K562 (cell line): ENCODE measurements around the gene YIPF4. TPM values are rescaled to one million over a fixed set of nuclear protein-coding genes. Genes with fewer than 3 reads are reported as not detected.

Experiments used
- ATAC-seq: fragments of 200-7000 bp; cut with Tn5 transposase; 3 replicates; pipeline ENCODE4 v1.9.1; 2020; ENCODE audit warnings: moderate library complexity
- BruUV-seq: library from RNA; stranded (reverse); fragments of 400-500 nt; replicated peaks from 2 replicates; lab custom pipeline; 2021; lab: Mats Ljungman, UMichigan
- CTCF ChIA-PET: fragments of 300-600 bp; formaldehyde crosslinking; extraction: SDS; loops from one replicate; lab custom pipeline; 2021; ENCODE audit warnings: low intra/inter-chr PET ratio; lab: Yijun Ruan, JAX
- POLR2A ChIA-PET: fragments of 300-600, 350-650 bp; sonication (Branson Sonifier 250); formaldehyde crosslinking; extraction: SDS; loops from one replicate; lab custom pipeline; 2021; ENCODE audit warnings: antibody characterized with exemption, inconsistent platforms; lab: Yijun Ruan, JAX
- DNase-seq, 4 experiments: peaks; one replicate each; pipeline versions ENCODE4 v3.0.0 to v3.0.0-alpha.2; 2011 to 2018; ENCODE audit warnings: low spot score in 3 of 4, mixed read lengths in 3 of 4; ENCODE audit errors: extremely low read depth in 1 of 4
- FAIRE-seq: peaks from 2 replicates; lab custom pipeline; 2011; peaks lifted over from hg19 to GRCh38; lab: Jason Lieb, UNC
- H2AFZ ChIP-seq: 2 replicates; pipeline ENCODE4 v1.6.0; 2011; ENCODE audit warnings: low read depth, low read length, control low read depth, inconsistent platforms
- H3K27ac ChIP-seq: fragments of 200-600 bp; 3 replicates; pipeline ENCODE4 v1.8.0; 2011; ENCODE audit warnings: low read depth, mild to moderate bottlenecking, control low read depth, inconsistent platforms, low read length, moderate library complexity, mixed read lengths; ENCODE audit errors: extremely low read depth
- H3K27me3 ChIP-seq, 2 experiments: fragments of 300-600 bp in 1 of 2; 2 replicates in 1 of 2; 3 replicates in 1 of 2; pipeline versions ENCODE4 v1.6.0 to v1.8.0; 2011; ENCODE audit warnings: inconsistent platforms in 2 of 2, low read length in 2 of 2, mild to moderate bottlenecking in 1 of 2, mixed read lengths in 1 of 2, moderate library complexity in 1 of 2; ENCODE audit not compliant: control insufficient read depth in 2 of 2, insufficient read depth in 2 of 2
- H3K36me3 ChIP-seq: fragments of 300-600 bp; 3 replicates; pipeline ENCODE4 v1.8.0; 2011; ENCODE audit warnings: mild to moderate bottlenecking, low read length, inconsistent platforms; ENCODE audit not compliant: control insufficient read depth, insufficient read depth
- H3K4me1 ChIP-seq, 2 experiments: fragments of 200-600 bp in 1 of 2; replicated peaks in 1 of 2; 2 replicates in 1 of 2; 3 replicates in 1 of 2; pipeline versions ENCODE4 v1.5.1 to v1.8.0; 2011; ENCODE audit warnings: inconsistent platforms in 2 of 2, low read length in 2 of 2, mild to moderate bottlenecking in 1 of 2, mixed read lengths in 1 of 2, moderate library complexity in 1 of 2; ENCODE audit not compliant: control insufficient read depth in 2 of 2, insufficient read depth in 2 of 2
- H3K4me2 ChIP-seq: 2 replicates; pipeline ENCODE4 v1.6.1; 2011; ENCODE audit warnings: low read length, control low read depth, inconsistent platforms, mixed read lengths; ENCODE audit not compliant: insufficient read depth
- H3K4me3 ChIP-seq: fragments of 200-600 bp; sonication (generic), shearing (Covaris generic); 2 replicates; pipeline ENCODE4 v1.5.1; 2016; ENCODE audit warnings: control low read depth, inconsistent platforms
- H3K79me2 ChIP-seq: fragments of 200-600 bp; 3 replicates; pipeline ENCODE4 v1.8.0; 2011; ENCODE audit warnings: low read length, inconsistent platforms; ENCODE audit not compliant: control insufficient read depth, insufficient read depth
- H3K9ac ChIP-seq, 2 experiments: 2 replicates each; pipeline versions ENCODE4 v1.6.0 to v1.6.1; 2011; ENCODE audit warnings: low read depth in 2 of 2, low read length in 2 of 2, control low read depth in 1 of 2, inconsistent platforms in 1 of 2, mild to moderate bottlenecking in 1 of 2, mixed read lengths in 1 of 2; ENCODE audit not compliant: insufficient read depth in 1 of 2
- H3K9me1 ChIP-seq: one replicate; pipeline ENCODE4 v1.6.0; 2011; ENCODE audit warnings: inconsistent platforms, mild to moderate bottlenecking, low read length, moderate library complexity; ENCODE audit not compliant: control insufficient read depth, insufficient read depth
- H3K9me3 ChIP-seq: replicated peaks from 2 replicates; pipeline ENCODE4 v1.5.1; 2011; ENCODE audit warnings: low read depth, low read length, inconsistent platforms; ENCODE audit not compliant: control insufficient read depth, insufficient read depth
- H4K20me1 ChIP-seq: replicated peaks from 2 replicates; pipeline ENCODE4 v1.6.1; 2011; ENCODE audit warnings: low read length, inconsistent platforms, mixed read lengths; ENCODE audit not compliant: control insufficient read depth, insufficient read depth
- CEBPB ChIP-seq: fragments of 450-650 bp; IDR thresholded peaks from 2 replicates; pipeline ENCODE4 v1.6.1; 2016; ENCODE audit warnings: missing genetic modification characterization, missing compliant biosample characterization
- GATAD2A ChIP-seq: fragments of 450-650 bp; IDR thresholded peaks from 2 replicates; pipeline ENCODE4 v1.6.1; 2017
- HMG20B ChIP-seq: fragments of 250-450 bp; sonication (Bioruptor Pico); IDR thresholded peaks from 2 replicates; pipeline ENCODE4 v1.5.0; 2021; ENCODE audit warnings: mild to moderate bottlenecking
- IRF1 ChIP-seq: sonication (generic); formaldehyde crosslinking; IDR thresholded peaks from 2 replicates; pipeline ENCODE4 v1.8.0; 2022; ENCODE audit warnings: missing genetic modification reagents, mild to moderate bottlenecking, borderline replicate concordance
- NR2C2 ChIP-seq, 2 experiments: fragments of 200-800 bp in 1 of 2; sonication (Bioruptor generic) in 1 of 2; sonication (generic) in 1 of 2; formaldehyde crosslinking in 1 of 2; IDR thresholded peaks; 2 replicates each; pipeline versions ENCODE4 v1.6.1 to v1.8.0; 2016 to 2022; ENCODE audit warnings: mild to moderate bottlenecking in 1 of 2, missing compliant biosample characterization in 1 of 2, missing genetic modification characterization in 1 of 2, missing genetic modification reagents in 1 of 2
- TEAD4 ChIP-seq, 2 experiments: sonication (generic) in 1 of 2; formaldehyde crosslinking in 1 of 2; IDR thresholded peaks; 2 replicates each; pipeline versions ENCODE4 v1.6.1 to v1.8.0; 2012 to 2022; ENCODE audit warnings: borderline replicate concordance in 1 of 2, inconsistent platforms in 1 of 2, low read length in 1 of 2, mild to moderate bottlenecking in 1 of 2, missing genetic modification reagents in 1 of 2
- WHSC1 ChIP-seq: IDR thresholded peaks from one replicate; pipeline ENCODE4 v1.6.1; 2012; ENCODE audit warnings: low read length, control low read depth, inconsistent platforms
- ZBTB40 ChIP-seq, 2 experiments: fragments of 450-650 bp in 1 of 2; sonication (generic) in 1 of 2; formaldehyde crosslinking in 1 of 2; IDR thresholded peaks; 2 replicates each; pipeline versions ENCODE4 v1.7.1 to v1.9.0; 2016 to 2022; ENCODE audit warnings: inconsistent platforms in 1 of 2, mild to moderate bottlenecking in 1 of 2, missing genetic modification reagents in 1 of 2
- ZNF408 ChIP-seq: fragments of 250-450 bp; sonication (Bioruptor Pico); IDR thresholded peaks from 2 replicates; pipeline ENCODE4 v1.4.0; 2020; ENCODE audit warnings: low read depth, mild to moderate bottlenecking, moderate library complexity
- ZNF740 ChIP-seq, 3 experiments: fragments of 200-800 bp in 1 of 3; sonication (Bioruptor generic) in 1 of 3; sonication (generic) in 1 of 3; formaldehyde crosslinking in 1 of 3; IDR thresholded peaks; 2 replicates each; pipeline versions ENCODE4 v1.6.1 to v1.8.0; 2016 to 2022; ENCODE audit warnings: mild to moderate bottlenecking in 2 of 3, missing compliant biosample characterization in 2 of 3, missing genetic modification characterization in 2 of 3, missing genetic modification reagents in 1 of 3
- WGBS: fragments of 100-300 bp; shearing (Covaris generic); methylation state at CpG from one replicate; pipeline ENCODE4 v1.1.6; 2016; ENCODE audit warnings: low coverage, mixed read lengths; ENCODE audit not compliant: insufficient coverage; ENCODE audit errors: missing lambda C conversion rate; 5-methylcytosine and 5-hydroxymethylcytosine counted together
- in situ Hi-C: fragments of 300-500 bp; cut with MboI; formaldehyde crosslinking; loops from 4 replicates; pipeline ENCODE4 v1.15.0; 2018; ENCODE audit warnings: inconsistent platforms, mixed read lengths
- intact Hi-C: fragments of 100-400 bp; cut with micrococcal nuclease; formaldehyde crosslinking; loops from 2 replicates; pipeline ENCODE4 v1.14.2; 2022
- polyA plus RNA-seq, 8 experiments: library from polyadenylated mRNA; depleted of rRNA in 4 of 8; stranded (reverse) in 5 of 8; unstranded in 3 of 8; fragments of >200 nt; fragmentation: Nextera tagmentation in 2 of 8; fragmentation: Illumina TruSeq in 1 of 8; extraction: Ambion mirVana in 2 of 8; extraction: Trizol in 1 of 8; gene quantifications; 2 replicates each; pipeline versions ENCODE4 v1.2.1 to v1.2.3, GENCODE V29; 2011 to 2014; ENCODE audit warnings: inconsistent platforms in 1 of 8, missing spikeins in 1 of 8
- total RNA-seq, 7 experiments: library from RNA; depleted of rRNA in 6 of 7; stranded (reverse); fragments of >200 nt in 6 of 7; fragmentation: Illumina TruSeq in 2 of 7; extraction: Trizol in 2 of 7; gene quantifications; 2 replicates each; pipeline versions ENCODE4 v1.2.1 to v1.2.3, GENCODE V29; 2011 to 2021; ENCODE audit warnings: low replicate concordance in 1 of 7

YIPF4 gene
- total and polyA plus RNA-seq, 9 of the 15 experiments (the other 6 are each of a cell fraction or from before 2014, with no cell fraction given): 4.9 to 46.9 (median 17.5) TPM

GRCh38 chr2:32262105-32262504 lies 15.6 kb upstream of the YIPF4 start:
- peak overlapping the region; percentile 66 for H2AFZ ChIP-seq
- no peak overlapping the region for H3K4me2 ChIP-seq
- H3K9ac ChIP-seq: no peak overlapping the region
- no peak for ATAC-seq
- intact Hi-C loops: no loop called here
- no peaks in the 10 kb centered on the region for H4K20me1 ChIP-seq
- no peaks in the 10 kb centered on the region for H3K9me3 ChIP-seq
- FAIRE-seq: no peak
- no TSS peak for BruUV-seq
- ChIA-PET POLR2A (interaction anchor here (2.0 kb wide), 1 partner anchor 11 kb away, joined by 7 read pairs; no protein-coding TSS in a partner anchor), CTCF (no interaction called here)
- H3K4me3 ChIP-seq: no peak overlapping the region
- H3K79me2 ChIP-seq: no peaks in the 10 kb centered on the region
- peaks cover 0 to 2% of the 10 kb centered on the region in 2 experiments; a peak in 2 of 5 replicates for H3K4me1 ChIP-seq
- no peaks in the 10 kb centered on the region for H3K27me3 ChIP-seq
- no peaks in the 10 kb centered on the region for H3K36me3 ChIP-seq
- H3K27ac ChIP-seq: no peak overlapping the region
- 35% methylated on average over 3 of the region's 3 CpGs for WGBS
- H3K9me1 ChIP-seq: no peaks in the 10 kb centered on the region
- no peak for DNase-seq
- in situ Hi-C loops: no loop called here
- TF ChIP-seq ZNF408 (CRISPR knock-in tag): no peak
- peak; percentile 38; the same call in 1 of the 2 replicates for TF ChIP-seq NR2C2 (CRISPR knock-in tag; IDR thresholded peaks at IDR 0.05)
- peak; percentile 66; the same call in 1 of the 2 replicates for TF ChIP-seq NR2C2 (tag; IDR thresholded peaks at IDR 0.05)
- TF ChIP-seq GATAD2A: no peak
- no peak for TF ChIP-seq CEBPB
- TF ChIP-seq ZBTB40 (IDR thresholded peaks at IDR 0.05): peak; percentile 73; the same call in 1 of the 2 replicates
- no peak for TF ChIP-seq ZBTB40 (CRISPR knock-in tag; IDR thresholded peaks at IDR 0.05)
- TF ChIP-seq TEAD4 (IDR thresholded peaks at IDR 0.05; ENCODE audit: low read length): no peak
- TF ChIP-seq TEAD4 (CRISPR knock-in tag; IDR thresholded peaks at IDR 0.05; ENCODE audit: borderline replicate concordance): no peak
- TF ChIP-seq IRF1 (CRISPR knock-in tag): no peak
- no peak for TF ChIP-seq HMG20B (CRISPR knock-in tag)
- TF ChIP-seq ZNF740 (CRISPR knock-in tag; IDR thresholded peaks at IDR 0.05): no peak
- TF ChIP-seq ZNF740 (tag; IDR thresholded peaks at IDR 0.05): no peak
- no peak for TF ChIP-seq WHSC1
